Measurements from ENCODE around the gene PHTF2.

DNA sequence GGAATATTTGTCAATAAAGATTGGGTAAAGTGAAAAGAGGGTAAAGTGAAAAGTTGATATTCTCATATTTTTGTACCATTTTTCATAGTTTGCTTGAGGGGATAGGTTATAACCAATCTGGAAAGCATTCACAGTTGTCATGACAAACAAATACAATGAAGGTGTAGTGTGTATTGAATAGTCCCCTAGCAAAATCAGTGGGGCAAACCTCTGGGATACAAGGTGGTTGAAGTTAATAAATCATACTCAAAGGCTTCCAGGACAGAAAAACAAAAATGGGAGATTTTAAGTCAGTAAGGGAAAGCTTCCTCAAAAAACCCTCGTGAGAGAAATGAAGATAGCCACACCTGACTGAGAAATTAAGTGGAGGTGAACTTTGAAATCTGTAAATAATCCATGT lies 39.4 kb downstream of the PHTF2 start:
- TF ChIP-seq, protein P1, sequence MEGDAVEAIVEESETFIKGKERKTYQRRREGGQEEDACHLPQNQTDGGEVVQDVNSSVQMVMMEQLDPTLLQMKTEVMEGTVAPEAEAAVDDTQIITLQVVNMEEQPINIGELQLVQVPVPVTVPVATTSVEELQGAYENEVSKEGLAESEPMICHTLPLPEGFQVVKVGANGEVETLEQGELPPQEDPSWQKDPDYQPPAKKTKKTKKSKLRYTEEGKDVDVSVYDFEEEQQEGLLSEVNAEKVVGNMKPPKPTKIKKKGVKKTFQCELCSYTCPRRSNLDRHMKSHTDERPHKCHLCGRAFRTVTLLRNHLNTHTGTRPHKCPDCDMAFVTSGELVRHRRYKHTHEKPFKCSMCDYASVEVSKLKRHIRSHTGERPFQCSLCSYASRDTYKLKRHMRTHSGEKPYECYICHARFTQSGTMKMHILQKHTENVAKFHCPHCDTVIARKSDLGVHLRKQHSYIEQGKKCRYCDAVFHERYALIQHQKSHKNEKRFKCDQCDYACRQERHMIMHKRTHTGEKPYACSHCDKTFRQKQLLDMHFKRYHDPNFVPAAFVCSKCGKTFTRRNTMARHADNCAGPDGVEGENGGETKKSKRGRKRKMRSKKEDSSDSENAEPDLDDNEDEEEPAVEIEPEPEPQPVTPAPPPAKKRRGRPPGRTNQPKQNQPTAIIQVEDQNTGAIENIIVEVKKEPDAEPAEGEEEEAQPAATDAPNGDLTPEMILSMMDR (IDR thresholded peaks at IDR 0.05; ENCODE audit: poor library complexity), result no peak
- TF ChIP-seq EZH2 (IDR thresholded peaks at IDR 0.05; ENCODE audit: borderline replicate concordance) (no peak), EZH2phosphoT487 (IDR thresholded peaks at IDR 0.05; ENCODE audit: low read depth, severe bottlenecking, unreplicated experiment) (no peak)

Data from hepatocyte (in vitro differentiated cells).